GM19397 (cell line): ENCODE measurements around the gene GAS7.

Source experiments
- ATAC-seq: cut with Tn5 transposase; IDR thresholded peaks from one replicate; pipeline ENCODE4 v1.9.1; 2021; ENCODE audit warnings: mild to moderate bottlenecking, moderate library complexity; ENCODE audit not compliant: unreplicated experiment

Gene GAS7

DNA sequence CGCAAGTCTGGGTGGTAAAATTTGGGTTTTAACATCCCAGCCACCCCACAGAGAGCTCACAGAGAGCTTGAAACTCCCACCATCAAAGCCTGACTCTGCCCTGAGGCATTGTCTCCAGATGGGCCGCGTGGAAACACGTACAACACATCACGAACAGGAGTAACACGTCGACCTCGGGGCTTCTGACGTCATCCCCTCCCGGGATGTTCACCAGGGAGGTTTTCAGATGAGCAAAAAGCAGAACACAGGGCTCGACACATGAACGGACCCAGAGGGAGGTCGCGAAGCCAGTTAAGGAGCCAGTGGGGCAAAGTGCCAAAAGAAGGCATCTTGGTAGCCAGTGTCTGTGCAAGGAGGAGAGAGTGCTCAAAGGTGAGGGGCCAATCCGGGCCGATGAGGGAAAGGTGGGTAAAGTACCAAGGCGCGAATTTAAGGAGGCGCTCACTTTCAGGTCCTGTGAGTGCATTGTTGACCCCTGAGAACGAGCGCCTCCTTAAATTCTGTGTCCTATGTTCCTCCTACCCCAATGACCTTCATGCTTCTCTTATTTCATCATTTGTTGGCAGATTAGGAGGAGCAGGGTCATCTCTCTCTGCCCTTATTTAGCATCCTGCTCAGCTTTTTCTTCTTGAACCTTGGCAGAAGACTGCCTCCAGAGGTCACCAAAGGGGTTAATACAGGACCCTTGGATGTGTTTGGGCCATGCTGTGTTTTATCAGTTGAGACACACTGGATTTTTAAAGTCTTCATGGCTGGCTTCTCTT lies 298.9 kb downstream of the GAS7 start:
- no peak for ATAC-seq

DNA sequence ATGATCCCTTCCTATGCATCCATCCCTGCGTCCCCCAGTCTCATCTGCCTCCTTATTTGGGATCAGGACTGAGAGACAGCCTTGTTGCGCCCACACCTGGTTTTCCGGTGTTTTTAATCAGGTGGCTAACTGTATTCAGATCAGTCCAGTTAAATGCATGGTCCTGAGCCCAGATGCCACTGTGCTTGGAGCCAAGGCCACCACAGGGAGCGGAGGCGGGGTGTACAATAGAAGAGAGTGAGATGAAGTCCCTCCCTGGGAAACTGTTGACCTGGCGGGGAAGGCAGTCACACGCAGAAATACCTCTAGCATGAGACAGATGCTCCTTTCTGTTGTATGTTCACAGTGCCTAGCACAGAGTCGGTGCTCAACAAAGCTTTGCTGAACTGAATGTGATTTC lies 299.6 kb downstream of the GAS7 start:
- ATAC-seq: no peak

DNA sequence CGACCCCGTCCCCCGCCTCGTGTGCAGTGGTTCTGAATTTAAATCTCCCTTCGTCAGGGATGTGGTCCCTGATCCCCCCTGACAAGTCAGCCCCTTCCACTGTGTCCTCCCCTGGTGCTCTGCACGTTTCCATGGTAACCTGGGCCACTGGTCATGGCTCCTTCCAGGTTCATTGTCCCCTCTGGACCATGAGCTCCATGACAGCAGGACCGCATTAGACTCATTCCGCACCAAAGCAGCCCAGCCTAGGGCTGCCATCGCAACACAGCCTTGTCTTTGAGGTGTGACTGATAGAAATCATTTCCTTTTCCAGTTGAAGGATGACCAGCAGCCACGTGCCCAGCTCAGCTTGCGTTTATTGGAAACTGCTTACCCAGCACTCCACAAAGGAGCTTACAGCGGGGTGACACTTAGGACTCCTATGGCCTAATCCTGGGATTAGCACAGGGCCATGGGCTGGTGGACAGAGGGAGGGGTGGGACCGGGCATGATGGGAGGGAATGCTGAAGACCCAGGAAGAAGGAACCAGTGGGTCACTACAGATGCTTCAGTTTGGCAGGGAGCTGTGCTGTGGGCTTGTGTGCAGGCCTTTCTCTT lies 300.9 kb downstream of the GAS7 start:
- no peak for ATAC-seq

GRCh38 chr17:9895923-9896322 lies 302.5 kb downstream of the GAS7 start:
- ATAC-seq: no peak

- ATAC-seq: no peak
These were observed 304.2 kb downstream of the GAS7 start for GRCh38 chr17:9894231-9894630.

DNA sequence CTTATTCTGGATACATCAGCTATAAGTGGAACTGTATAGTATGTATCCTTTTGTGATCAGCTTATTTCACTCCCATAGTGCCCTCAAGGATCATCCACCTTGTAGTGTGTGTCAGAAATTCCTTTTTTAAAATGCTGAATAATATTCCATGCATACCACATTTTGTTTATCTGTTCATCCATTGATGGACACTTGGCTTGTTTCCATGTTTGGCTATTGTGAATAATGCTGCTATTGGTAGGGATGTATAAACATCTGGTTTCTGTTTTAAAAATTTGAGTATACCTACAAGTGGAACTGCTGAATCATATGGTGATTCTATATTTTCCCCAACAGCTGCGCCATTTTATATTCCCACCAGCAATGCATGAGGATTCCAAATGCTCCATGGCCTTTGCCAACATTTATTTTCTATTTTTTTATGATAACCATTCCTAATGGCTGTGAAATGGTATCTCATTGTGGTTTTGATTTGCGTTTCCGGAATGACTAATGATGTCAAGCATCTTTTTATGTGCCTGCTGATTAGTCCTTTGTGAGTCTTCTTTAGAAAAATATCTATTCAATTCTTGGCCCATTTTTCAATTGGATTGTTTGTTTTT lies 304.9 kb downstream of the GAS7 start:
- ATAC-seq: no peak

DNA sequence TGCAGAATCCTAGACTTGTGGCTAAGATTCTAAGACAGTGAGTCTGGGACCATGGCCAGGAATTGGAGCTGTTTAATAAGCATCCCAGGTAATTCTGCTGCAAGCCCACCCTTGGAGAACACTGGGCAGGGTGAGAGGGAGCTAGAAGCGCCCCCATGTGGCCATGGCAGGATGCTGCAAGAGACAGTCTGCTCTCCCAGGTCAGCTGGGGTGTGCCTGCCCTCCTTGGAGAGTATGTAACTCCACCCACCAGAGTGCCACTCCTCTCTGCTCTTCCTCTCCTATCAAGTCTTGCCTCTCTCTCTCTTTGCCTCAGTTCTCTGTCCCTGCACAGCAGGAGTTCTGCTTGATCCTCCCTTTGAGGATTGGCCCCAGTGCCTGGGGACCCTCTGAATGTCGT lies 308.3 kb downstream of the GAS7 start:
- ATAC-seq: no peak

DNA sequence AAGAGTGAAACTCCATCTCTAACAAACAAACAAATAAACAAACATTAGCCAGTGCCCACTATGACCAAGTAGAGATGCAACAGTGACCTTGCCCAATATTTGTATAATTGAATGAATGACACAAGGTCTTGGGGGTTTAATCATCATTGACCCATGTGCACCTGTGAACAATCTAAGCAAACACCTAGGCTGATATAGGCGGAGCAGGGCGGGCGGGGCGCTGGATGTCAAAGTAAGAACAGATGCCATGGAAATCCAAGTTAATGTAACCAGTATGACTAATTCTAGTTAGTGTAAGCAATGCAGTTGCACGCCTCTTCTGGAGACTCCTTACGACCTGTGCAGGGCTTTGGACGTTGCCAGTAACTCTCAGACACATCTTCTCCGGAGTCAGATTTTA lies 310.9 kb downstream of the GAS7 start:
- ATAC-seq: no peak

DNA sequence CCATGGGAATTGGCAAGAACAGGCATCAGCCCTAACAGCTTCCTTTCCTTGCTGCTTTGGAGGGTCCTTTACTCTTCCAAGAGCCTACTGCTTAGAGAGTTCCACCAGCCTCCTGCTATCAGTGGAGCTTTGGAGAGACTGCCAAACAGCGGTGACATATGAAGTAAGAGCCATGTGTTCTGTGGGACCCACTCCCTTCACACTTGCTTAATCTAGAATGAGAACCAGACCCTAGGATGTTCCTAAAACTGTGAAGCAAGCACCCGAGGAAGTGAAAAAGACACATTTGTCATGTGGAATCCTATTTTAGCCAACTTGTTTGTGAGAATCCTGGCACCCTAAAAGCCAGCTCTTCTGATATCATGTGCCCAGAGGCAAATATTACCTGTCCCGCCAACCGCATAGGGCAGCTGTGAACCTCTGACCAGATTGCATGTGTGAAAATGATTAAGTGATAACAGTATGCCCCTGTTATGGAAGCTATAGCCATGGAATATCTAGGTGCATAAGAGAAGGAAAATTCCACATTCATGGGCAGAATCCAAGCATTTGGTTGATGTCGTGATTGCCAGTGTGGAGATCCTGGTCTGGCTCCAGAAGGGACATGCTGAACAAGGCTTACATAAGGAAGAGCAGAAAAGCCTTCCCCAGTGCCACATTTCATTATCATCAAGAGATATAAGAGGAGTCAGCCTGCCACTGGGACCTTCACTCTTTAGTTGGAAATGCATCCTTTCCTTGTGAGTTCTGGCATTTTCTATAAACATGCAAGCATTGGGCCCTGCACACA lies 312.1 kb downstream of the GAS7 start:
- ATAC-seq: no peak

DNA sequence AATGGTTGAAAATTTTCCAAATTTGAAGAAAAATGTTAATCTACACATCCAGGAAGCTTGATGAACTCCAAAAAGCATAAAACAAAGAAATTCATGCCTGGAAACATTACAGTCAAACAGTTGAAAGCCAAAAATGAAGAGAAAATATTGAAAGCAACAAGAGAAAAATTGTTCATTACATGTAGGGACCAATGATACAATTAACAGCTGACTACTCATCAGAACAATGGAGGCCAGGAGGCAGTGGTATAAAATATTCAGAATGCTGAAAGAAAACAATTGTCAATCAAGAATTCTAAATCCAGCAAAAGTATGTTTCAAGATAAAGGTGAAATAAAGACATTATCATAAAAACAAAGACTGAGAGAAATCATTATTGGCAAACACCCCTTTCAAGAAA lies 315.0 kb downstream of the GAS7 start:
- ATAC-seq: no peak

DNA sequence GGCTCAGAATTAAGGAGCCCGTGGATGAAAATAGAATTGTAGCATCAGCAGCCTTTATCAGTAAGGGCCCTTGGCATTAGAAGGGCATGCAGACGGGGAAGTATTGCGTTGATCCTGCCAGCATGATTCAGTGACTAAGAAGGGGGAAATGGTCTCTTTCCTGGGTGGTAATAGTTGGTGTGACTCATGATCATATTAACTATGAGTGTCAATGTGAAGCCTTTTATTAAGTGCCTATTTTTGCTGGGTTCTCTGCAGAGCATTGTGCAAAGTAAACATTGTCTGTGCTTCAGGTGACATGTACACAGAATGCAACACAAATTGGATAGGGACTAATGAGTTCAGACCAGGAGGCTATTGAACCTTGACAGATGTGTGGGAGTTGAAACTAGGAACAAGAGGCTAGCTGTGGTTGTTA lies 317.8 kb downstream of the GAS7 start:
- ATAC-seq: no peak

- ATAC-seq: no peak
These were observed 319.4 kb downstream of the GAS7 start for GRCh38 chr17:9878786-9879525.

DNA sequence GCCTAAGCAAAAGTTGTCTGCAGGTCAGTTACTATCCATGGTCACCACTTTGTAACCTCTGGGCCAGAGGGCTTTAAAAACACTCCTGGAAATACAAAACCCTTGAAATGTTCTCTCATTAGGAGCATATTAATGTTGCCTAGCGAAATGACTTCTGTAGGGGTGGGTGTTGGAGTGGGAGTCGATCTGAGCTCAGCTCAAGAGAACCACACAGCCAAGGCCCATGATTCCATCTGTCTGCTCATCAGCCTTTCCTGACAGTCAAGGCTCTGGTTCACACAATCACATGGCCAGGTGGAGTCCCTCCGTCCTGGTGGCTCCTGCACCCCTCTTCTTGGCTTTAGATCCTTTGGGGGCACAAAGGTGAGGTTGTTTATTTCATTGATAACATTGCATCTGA lies 320.1 kb downstream of the GAS7 start:
- ATAC-seq: no peak

DNA sequence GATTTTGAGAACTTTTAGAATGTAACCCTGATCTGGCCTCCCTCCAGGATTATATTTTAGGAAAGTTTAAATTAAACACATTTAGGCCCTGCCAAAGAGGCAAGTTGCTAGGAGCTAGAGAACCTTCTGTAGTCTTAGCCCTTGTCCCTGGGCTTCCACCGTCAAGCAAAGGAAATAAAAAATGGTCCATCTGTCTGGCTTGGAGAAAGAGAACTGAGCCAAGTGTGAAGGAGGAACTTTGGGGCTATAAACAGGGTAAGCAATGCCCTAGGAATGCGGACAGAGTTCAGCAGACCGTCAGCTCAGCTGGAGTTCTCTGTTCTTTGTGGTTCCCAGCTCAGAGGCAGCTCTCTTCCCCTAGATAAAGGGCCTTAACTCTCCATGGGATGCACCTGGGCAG lies 323.0 kb downstream of the GAS7 start:
- ATAC-seq: no peak

GRCh38 chr17:9874722-9875121 lies 323.7 kb downstream of the GAS7 start:
- no peak for ATAC-seq

DNA sequence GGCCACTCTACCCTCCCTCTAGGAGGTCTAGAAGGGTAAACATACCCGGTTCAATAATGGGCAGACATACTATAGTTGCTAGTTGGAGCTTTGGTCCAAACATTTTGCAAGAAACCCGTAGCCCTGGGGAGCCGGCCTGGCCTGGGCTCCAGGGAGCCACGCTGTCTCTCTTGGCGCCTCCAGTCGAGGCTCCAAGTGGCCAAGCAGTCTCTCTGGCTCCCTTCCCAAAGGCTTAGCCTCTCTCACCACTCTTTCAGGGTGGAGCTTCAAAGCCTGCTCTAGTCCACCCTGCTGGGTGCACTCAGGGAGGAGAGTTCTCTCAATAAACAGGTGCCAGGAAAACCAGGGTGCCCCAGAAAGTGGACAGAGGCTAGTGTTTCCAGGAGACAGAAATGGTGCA lies 325.6 kb downstream of the GAS7 start:
- ATAC-seq: no peak

GRCh38 chr17:9868552-9868951 lies 329.9 kb downstream of the GAS7 start:
- ATAC-seq: no peak

DNA sequence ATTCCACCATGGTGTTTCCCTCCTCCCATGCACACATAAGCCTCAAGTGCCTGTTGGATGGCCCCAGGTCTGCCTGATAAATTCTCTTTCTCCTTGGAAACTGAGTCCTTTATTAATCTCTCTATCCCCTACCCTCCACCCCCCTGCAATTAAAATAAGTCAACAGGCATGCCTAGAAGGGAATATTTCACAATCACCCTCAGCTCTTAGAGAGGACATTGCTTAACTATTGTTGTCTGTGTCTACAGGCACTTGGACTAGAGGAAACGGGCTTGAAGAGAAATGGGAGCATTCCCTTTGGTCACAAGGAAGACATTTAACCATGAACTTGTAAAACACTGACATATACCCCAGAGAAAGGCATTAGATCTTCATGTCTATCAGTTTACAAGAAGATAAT lies 332.8 kb downstream of the GAS7 start:
- no peak for ATAC-seq

GRCh38 chr17:9862949-9863348 lies 335.5 kb downstream of the GAS7 start:
- no peak for ATAC-seq

DNA sequence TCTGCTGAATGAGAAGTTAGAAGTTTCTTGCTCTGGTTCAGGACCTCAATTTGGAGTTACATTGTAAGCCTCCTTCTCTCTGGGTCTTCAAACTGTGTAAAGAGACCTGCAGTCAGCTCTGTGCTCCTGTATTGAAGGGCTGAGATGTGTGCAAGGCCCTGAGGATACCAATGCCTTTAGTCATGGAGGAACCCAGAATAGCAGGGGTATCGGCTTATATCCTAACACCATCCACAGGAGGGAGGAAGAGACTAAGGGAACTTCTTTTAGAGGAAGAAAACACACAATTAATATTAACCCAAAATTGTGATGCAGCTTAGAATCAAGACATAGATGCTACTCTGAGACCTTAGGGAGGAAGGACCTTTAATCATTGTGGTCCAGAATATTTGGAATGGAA lies 336.2 kb downstream of the GAS7 start:
- no peak for ATAC-seq

DNA sequence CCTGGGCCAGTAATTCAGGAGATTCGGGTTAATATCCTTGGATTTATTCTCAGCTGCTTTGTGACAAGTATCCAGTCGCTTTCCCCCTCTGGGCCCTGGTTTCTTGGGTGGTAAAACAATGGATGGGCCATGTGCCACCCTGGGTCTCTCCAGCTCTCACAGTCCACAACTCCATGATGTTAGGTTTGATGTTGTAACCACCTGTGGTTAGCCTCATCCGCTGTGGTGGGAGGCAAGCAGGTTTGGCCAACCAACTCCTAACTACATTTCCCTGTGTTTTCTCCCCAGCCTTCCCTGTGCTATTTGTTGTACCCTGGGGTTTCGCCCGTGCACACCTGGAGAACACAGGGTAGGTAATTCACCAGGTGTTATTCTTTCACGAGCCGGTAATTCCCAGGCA lies 337.6 kb downstream of the GAS7 start:
- ATAC-seq: no peak
